NCI-H1930 (cell line): ENCODE measurements around the gene TCEA3.

Experiments used
- DNase-seq, 2 experiments: peaks; one replicate each; lab custom pipeline; 2025; lab: John Stamatoyannopoulos, UW

Gene TCEA3

GRCh38 chr1:23424293-23425192 is at the start of gene TCEA3:
Gene TCEA3, minus strand, starts transcription at chr1:23424748. Its CDS starts 115 bp downstream, at chr1:23424633.
- no peak for DNase-seq

- DNase-seq = no peak
Measured at GRCh38 chr1:23473037-23473800, 48.7 kb upstream of the TCEA3 start.

GRCh38 chr1:23472351-23473036 is 47.9 kb upstream of the TCEA3 start:
- DNase-seq = no peak

GRCh38 chr1:23471473-23472075 is 47.0 kb upstream of the TCEA3 start:
- no peak for DNase-seq

- no peak for DNase-seq
Measured at GRCh38 chr1:23470282-23471070, 45.9 kb upstream of the TCEA3 start.

- no peak for DNase-seq
Measured at GRCh38 chr1:23469372-23469982, 44.9 kb upstream of the TCEA3 start.

GRCh38 chr1:23466423-23466989 is 42.0 kb upstream of the TCEA3 start:
- DNase-seq = no peak

- DNase-seq = no peak
Measured at GRCh38 chr1:23463286-23463685, 38.7 kb upstream of the TCEA3 start.

GRCh38 chr1:23462766-23463165 is 38.2 kb upstream of the TCEA3 start:
- no peak for DNase-seq

GRCh38 chr1:23461050-23461449 is 36.5 kb upstream of the TCEA3 start:
- DNase-seq = no peak

- no peak for DNase-seq
Measured at GRCh38 chr1:23460519-23460918, 36.0 kb upstream of the TCEA3 start.

GRCh38 chr1:23459338-23459757 is 34.8 kb upstream of the TCEA3 start:
- no peak for DNase-seq

- no peak for DNase-seq
Measured at GRCh38 chr1:23456226-23456625, 31.7 kb upstream of the TCEA3 start.

- DNase-seq = no peak
Measured at GRCh38 chr1:23453455-23454000, 29.0 kb upstream of the TCEA3 start.

- no peak for DNase-seq
Measured at GRCh38 chr1:23452011-23452411, 27.5 kb upstream of the TCEA3 start.

GRCh38 chr1:23451441-23451840 is 26.9 kb upstream of the TCEA3 start:
- no peak for DNase-seq

GRCh38 chr1:23450894-23451293 is 26.3 kb upstream of the TCEA3 start:
- no peak for DNase-seq

- no peak for DNase-seq
Measured at GRCh38 chr1:23449958-23450357, 25.4 kb upstream of the TCEA3 start.

- no peak for DNase-seq
Measured at GRCh38 chr1:23449306-23449705, 24.8 kb upstream of the TCEA3 start.

GRCh38 chr1:23448846-23449245 is 24.3 kb upstream of the TCEA3 start:
- no peak for DNase-seq
